GM20000 (cell line): ENCODE measurements around the gene MRPS26.

Source experiments
- DNase-seq: peaks from one replicate; pipeline ENCODE4 v3.0.0; 2012; ENCODE audit warnings: low spot score
- TF ChIP-seq, protein P1 (sequence below): IDR thresholded peaks from 2 replicates; pipeline ENCODE4 v1.5.1; 2012; ENCODE audit warnings: mild to moderate bottlenecking, control low read depth; ENCODE audit errors: extremely low read depth, missing control alignments

MRPS26 gene

DNA sequence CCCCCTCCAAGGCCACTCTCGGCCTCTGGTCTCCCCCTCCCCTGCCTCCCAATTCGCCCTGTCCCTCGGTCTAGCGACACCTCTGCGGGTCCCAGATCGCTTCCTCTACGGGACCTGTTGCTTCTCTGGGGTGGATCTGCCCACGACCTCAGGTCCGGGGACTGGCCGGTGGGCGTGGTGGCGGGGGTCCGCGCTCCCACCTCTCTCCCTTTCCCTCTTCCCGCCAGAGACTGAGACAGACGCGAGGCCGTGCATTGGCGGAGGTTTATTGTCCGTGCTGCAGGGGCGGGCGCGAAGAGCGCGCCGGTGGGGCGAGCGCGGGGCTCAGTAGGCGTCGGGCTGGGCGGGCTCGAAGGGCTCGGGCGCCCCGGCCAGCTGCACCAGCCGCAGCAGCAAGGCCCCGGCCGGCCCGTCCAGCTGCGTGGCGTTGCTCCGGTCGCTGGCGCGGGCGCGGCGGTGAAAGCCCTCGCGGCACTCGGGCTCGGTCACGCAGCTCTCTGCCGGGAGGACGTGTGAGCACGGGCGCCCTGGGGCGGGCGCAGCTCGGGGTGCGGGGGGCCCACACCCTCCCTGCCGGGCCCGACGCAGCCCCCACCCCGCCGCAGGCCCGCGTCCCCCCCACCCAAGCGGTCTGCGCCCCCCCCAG, 36.6 kb downstream of the MRPS26 start:
- TF ChIP-seq, protein P1, sequence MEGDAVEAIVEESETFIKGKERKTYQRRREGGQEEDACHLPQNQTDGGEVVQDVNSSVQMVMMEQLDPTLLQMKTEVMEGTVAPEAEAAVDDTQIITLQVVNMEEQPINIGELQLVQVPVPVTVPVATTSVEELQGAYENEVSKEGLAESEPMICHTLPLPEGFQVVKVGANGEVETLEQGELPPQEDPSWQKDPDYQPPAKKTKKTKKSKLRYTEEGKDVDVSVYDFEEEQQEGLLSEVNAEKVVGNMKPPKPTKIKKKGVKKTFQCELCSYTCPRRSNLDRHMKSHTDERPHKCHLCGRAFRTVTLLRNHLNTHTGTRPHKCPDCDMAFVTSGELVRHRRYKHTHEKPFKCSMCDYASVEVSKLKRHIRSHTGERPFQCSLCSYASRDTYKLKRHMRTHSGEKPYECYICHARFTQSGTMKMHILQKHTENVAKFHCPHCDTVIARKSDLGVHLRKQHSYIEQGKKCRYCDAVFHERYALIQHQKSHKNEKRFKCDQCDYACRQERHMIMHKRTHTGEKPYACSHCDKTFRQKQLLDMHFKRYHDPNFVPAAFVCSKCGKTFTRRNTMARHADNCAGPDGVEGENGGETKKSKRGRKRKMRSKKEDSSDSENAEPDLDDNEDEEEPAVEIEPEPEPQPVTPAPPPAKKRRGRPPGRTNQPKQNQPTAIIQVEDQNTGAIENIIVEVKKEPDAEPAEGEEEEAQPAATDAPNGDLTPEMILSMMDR, result no peak
- DNase-seq, result no peak

DNA sequence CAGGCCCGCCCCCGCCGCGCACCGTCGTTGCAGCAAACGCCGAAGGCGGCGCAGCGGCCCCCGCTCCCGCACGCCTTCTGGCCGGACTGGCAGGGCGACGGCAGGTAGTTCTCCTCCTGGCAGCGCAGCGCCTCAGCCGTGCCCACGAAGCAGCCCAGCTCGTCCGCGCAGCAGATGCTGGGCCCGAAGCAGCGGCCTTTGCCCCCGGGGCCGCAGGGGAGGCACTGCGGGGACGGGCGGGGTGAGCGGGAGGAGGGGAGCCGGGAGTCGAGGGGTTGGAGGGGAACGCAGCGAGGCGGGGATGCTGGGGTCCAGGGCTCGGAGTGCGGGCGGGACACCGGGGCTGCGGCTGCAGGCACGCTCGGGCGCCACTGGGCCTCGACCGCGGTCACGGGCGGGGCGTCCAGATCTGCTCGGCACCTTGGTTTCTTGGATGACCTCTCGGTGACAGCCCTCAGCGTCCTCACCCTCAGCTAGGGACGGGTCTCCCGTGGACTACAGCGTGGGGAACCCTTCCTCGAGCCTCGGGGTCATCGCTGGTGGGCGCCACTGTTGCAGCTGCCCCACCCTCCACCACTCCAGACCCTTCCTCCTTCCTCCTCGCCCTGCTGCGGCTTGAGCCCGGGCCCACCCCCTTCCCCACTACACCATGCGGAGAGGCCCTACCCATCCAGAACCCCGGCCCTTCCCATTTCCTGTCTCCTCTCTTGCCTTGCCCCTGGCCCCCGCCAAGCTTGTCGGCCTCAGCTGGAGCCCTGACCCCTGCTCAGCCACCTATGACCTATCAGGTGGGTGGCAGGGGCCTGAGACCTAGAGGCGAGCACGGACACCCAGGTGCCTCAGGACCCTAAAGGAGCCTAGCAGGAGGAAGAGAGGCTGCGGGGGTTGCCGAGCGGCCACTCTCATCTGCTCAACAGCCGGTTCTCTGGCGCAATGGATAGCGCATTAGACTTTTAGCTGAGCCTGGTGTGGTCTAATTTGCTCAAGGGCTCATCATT, 37.4 kb downstream of the MRPS26 start:
- TF ChIP-seq, protein P1, result no peak
- DNase-seq, result no peak

DNA sequence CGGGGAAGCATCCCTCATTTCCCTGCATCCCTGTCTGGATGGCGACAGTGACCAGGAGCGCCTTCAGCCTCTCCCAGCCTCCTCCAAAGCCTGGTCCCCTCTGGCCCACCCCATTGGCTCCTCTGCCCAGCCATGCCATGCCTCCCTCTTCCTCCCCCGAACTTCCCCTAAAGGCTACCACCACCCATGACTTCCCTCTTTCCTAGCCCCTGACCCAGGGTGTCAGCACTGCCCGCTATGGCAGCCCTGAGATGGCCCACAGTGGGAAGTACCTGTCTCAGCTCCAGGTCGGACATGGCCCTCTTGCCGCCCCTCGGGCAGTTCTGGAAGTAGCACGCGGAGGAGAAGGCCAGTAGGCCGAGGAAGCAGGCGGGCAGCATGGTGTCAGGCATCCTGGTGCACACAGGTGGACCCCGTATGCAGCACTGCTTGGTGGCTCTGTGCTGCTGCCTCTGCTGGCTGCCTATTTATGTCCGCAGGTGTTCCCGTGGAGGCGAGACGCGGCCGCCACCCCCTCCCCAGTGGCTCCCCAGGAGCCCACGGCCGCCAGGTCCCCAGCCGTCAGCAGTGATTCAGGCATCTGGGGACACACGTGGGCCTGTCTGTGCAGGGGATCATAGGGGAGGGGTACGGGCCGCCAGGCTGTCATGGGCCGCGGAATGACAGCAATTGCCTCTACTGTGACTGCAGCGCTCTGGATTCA, 38.6 kb downstream of the MRPS26 start, which contains the start of gene AVP:
AVP (minus strand) TSS at position 442 of the 703 bp plus-strand sequence; CDS start at position 392, 50 bp downstream.
- no peak for DNase-seq
- TF ChIP-seq, protein P1, result no peak

DNA sequence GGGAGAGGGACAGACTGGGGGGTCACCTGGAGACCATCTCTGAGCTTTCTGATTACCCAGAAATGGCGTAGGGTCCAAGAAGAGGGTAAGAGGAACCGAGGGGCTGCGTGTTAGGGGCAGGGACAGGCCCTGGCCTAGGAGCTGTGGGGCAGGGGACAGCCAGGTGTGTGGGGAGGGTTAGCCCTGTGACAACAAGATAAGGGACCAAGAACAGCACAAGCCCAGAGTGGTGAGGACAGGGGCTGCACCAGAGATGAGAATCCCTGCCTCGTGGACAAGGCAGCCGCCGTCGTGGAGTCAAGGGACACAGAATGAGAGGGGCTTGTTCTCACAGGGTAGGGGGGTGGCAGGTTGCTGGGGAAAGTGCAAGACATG, 39.1 kb downstream of the MRPS26 start:
- TF ChIP-seq, protein P1, result no peak
- DNase-seq, result no peak

DNA sequence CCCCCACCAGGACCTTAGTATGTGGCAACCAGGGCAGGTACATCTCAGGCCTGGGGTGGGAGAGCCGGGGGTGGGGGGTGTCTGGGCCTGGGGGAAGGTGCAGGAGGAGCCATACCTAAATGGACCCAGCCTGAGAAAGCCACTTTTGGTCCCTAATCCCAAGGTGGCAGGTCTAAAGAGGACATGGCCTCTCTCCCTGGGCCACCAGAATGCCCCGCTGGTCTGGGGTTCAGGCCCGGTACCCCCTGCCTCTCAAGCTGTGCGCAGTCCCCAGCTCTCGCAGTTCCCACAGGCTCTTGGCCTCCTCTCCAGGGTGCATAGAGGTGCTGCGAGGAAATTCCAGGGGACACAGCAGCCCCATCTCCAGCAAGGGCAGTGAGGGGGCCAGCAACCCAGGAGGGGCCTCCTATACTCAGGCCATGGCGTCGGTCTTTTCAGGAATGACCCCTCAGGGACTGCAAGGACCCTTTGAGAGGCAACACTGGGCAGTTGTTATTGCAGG, 39.8 kb downstream of the MRPS26 start:
- TF ChIP-seq, protein P1, result no peak
- DNase-seq, result no peak

DNA sequence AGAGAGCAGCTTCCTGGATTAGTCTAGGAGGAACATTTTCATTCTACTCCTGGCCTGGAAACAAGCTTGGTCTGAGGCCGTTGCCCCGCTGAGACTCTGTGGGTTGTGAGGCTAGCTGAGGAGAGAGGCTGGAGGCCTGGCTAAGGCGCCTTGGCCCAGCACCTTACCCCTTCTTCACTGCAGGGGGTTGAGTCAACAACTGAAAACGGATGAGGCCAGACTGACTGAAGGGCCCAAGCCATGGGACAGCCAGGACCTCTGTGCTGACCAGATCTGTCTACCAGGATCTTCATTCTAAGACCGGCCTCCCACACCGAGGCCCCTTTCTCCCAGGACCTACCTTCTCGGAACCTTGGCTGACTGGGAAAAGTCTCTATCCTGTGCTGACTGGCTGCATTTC, 42.2 kb downstream of the MRPS26 start:
- TF ChIP-seq, protein P1, result no peak
- DNase-seq, result no peak
